Mesodermal cell (in vitro differentiated cells): ENCODE measurements around the gene WNT4.

Source experiments
- H3K27ac ChIP-seq: 2 replicates; pipeline ENCODE4 v1.7.0; 2013; ENCODE audit warnings: mild to moderate bottlenecking, low read depth, low read length, moderate library complexity; ENCODE audit not compliant: severe bottlenecking
- H3K36me3 ChIP-seq: 2 replicates; pipeline ENCODE4 v1.7.1; 2013; ENCODE audit warnings: mild to moderate bottlenecking, low read length, moderate library complexity; ENCODE audit not compliant: control insufficient read depth, insufficient read depth
- H3K4me1 ChIP-seq: one replicate; pipeline ENCODE4 v1.7.1; 2013; ENCODE audit warnings: mild to moderate bottlenecking, low read length; ENCODE audit not compliant: insufficient read depth, control insufficient read depth, poor library complexity, severe bottlenecking
- H3K4me3 ChIP-seq: 2 replicates; pipeline ENCODE4 v1.7.0; 2013; ENCODE audit warnings: low read length, control low read depth, mild to moderate bottlenecking; ENCODE audit not compliant: insufficient read depth, poor library complexity, severe bottlenecking; ENCODE audit errors: extremely low read depth
- H3K9me3 ChIP-seq: 2 replicates; pipeline ENCODE4 v1.7.1; 2013; ENCODE audit warnings: mild to moderate bottlenecking, low read length, moderate library complexity; ENCODE audit not compliant: control insufficient read depth
- WGBS, 2 experiments: methylation state at CpG; one replicate each; pipeline ENCODE4 v1.1.5; 2013; ENCODE audit warnings: missing lambda C conversion rate in 2 of 2; ENCODE audit not compliant: insufficient coverage in 2 of 2; 5-methylcytosine and 5-hydroxymethylcytosine counted together

Gene WNT4

GRCh38 chr1:22179197-22179803, 36.4 kb upstream of the WNT4 start:
- H3K4me1 ChIP-seq, result no peaks in the 10 kb centered on the region
- H3K36me3 ChIP-seq, result no peaks in the 10 kb centered on the region
- no peaks in the 10 kb centered on the region for H3K9me3 ChIP-seq
- WGBS, 2 experiments, result 97 to 100% methylated on average over 2 of the region's 2 CpGs
- no peak overlapping the region for H3K4me3 ChIP-seq
- H3K27ac ChIP-seq, result no peak overlapping the region

GRCh38 chr1:22177354-22178003, 34.6 kb upstream of the WNT4 start:
- 91 to 96% methylated on average over 6 of the region's 9 CpGs for WGBS, 2 experiments
- Histone ChIP-seq H3K4me3 (no peak overlapping the region), H3K4me1 (no peaks in the 10 kb centered on the region), H3K36me3 (no peaks in the 10 kb centered on the region), H3K27ac (no peak overlapping the region), H3K9me3 (no peaks in the 10 kb centered on the region)

- Histone ChIP-seq H3K4me3 (no peak overlapping the region), H3K36me3 (no peaks in the 10 kb centered on the region), H3K4me1 (no peaks in the 10 kb centered on the region), H3K9me3 (no peaks in the 10 kb centered on the region), H3K27ac (no peak overlapping the region)
- 64 to 67% methylated on average over 1 to 4 of the region's 5 CpGs for WGBS, 2 experiments
These were observed 33.4 kb upstream of the WNT4 start for GRCh38 chr1:22176258-22176657.

- Histone ChIP-seq H3K36me3 (no peaks in the 10 kb centered on the region), H3K4me3 (no peak overlapping the region), H3K27ac (no peak overlapping the region), H3K9me3 (no peaks in the 10 kb centered on the region), H3K4me1 (no peaks in the 10 kb centered on the region)
- 90 to 91% methylated on average over 5 to 8 of the region's 9 CpGs for WGBS, 2 experiments
These were observed 31.7 kb upstream of the WNT4 start for GRCh38 chr1:22174446-22175220.

GRCh38 chr1:22171951-22172715, 29.2 kb upstream of the WNT4 start:
- WGBS, 2 experiments, result 86 to 89% methylated on average over 18 of the region's 18 CpGs
- Histone ChIP-seq H3K9me3 (no peaks in the 10 kb centered on the region), H3K27ac (no peak overlapping the region), H3K4me3 (no peak overlapping the region), H3K4me1 (no peaks in the 10 kb centered on the region), H3K36me3 (no peaks in the 10 kb centered on the region)

- Histone ChIP-seq H3K9me3 (no peaks in the 10 kb centered on the region), H3K27ac (no peak overlapping the region), H3K4me3 (no peak overlapping the region), H3K36me3 (no peaks in the 10 kb centered on the region), H3K4me1 (no peaks in the 10 kb centered on the region)
- 93 to 100% methylated on average over 3 to 4 of the region's 4 CpGs for WGBS, 2 experiments
These were observed 26.9 kb upstream of the WNT4 start for GRCh38 chr1:22169816-22170215.

- no peak overlapping the region for H3K4me3 ChIP-seq
- no peaks in the 10 kb centered on the region for H3K9me3 ChIP-seq
- H3K27ac ChIP-seq, result no peak overlapping the region
- H3K4me1 ChIP-seq, result no peaks in the 10 kb centered on the region
- no peaks in the 10 kb centered on the region for H3K36me3 ChIP-seq
- WGBS, 2 experiments, result 77% methylated on average over 4 of the region's 4 CpGs; no CpG with 5 or more reads in 1 of the 2 experiments
These were observed 25.6 kb upstream of the WNT4 start for GRCh38 chr1:22168412-22168973.

GRCh38 chr1:22166439-22166838, 23.5 kb upstream of the WNT4 start:
- 40 to 83% methylated on average over 1 of the region's 1 CpG for WGBS, 2 experiments
- no peak overlapping the region for H3K27ac ChIP-seq
- no peaks in the 10 kb centered on the region for H3K4me1 ChIP-seq
- H3K9me3 ChIP-seq, result no peaks in the 10 kb centered on the region
- H3K4me3 ChIP-seq, result no peak overlapping the region
- H3K36me3 ChIP-seq, result no peaks in the 10 kb centered on the region

- Histone ChIP-seq H3K4me1 (no peaks in the 10 kb centered on the region), H3K9me3 (no peaks in the 10 kb centered on the region), H3K27ac (no peak overlapping the region), H3K36me3 (no peaks in the 10 kb centered on the region), H3K4me3 (no peak overlapping the region)
- 92% methylated on average over 6 to 11 of the region's 14 CpGs for WGBS, 2 experiments
These were observed 22.2 kb upstream of the WNT4 start for GRCh38 chr1:22164841-22165808.
